ENCODE results near the gene SERPINA12. TPM values are rescaled to one million over a fixed set of nuclear protein-coding genes. Genes with fewer than 3 reads are reported as not detected.

The SERPINA12 gene
- total and polyA plus RNA-seq, 10 of the 15 experiments (the other 5 are each of a cell fraction or from before 2014, with no cell fraction given), result not detected

DNA sequence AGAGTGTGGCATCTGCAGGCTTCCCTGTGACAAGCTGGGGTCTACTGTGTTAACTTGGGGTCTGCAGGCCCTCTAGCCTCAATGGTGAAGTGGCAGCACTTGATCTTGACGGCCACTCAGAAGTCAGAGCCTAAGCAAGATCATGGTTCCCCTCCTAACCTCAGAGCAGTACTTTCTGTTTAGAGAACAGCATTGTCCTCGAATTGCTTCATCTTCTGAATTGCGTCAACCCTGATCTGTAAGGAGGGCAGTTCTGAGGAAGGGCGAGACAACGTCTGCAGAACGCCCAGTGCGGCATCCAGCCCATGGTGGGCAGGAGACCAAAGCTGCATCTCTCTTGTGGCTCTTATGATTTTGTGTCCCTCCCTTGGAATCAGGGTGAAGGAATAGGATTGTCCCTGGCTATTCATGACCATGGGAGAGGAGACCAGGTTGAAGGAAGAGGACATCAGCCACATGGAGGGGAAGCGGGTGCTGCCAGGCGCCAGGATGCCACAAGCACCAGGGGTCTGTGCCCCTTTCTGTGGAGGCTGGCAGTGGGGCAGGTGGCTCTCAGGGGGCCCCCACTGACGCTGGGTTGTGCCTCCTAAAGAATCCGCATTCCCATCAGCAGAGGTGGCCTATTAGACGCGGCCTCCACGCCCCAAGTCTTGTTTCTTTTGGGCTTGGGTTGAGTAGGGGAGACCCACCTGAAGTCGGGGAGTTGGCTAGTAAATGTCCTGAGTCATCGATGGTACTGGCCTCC is 35.4 kb downstream of the SERPINA12 start:
- CTCF ChIA-PET, result interaction anchor here (1.5 to 5.0 kb wide), 2 partner anchors 8 to 12 kb away, joined by 4 to 40 read pairs; no protein-coding TSS in a partner anchor
- Histone ChIP-seq H3K27me3 (replicated peaks in 1 of 2; ENCODE audit: control insufficient read depth in 2 of 2, insufficient read depth in 2 of 2, low read length in 1 of 2) (peaks cover 1 to 3% of the 10 kb centered on the region in 2 experiments; a peak in 1 of 4 replicates), H3K4me3 (no peak overlapping the region), H3K9ac (ENCODE audit: control insufficient read depth, insufficient read depth, low read length) (no peak overlapping the region), H4K20me1 (ENCODE audit: control insufficient read depth, insufficient read depth) (no peaks in the 10 kb centered on the region), H3K36me3 (ENCODE audit: control insufficient read depth in 2 of 2, insufficient read depth in 2 of 2, low read length in 1 of 2) (no peaks in the 10 kb centered on the region), H3K79me2 (ENCODE audit: control insufficient read depth, insufficient read depth, low read length) (no peaks in the 10 kb centered on the region), H3K9me3 (replicated peaks; ENCODE audit: control insufficient read depth, insufficient read depth, low read length) (no peaks in the 10 kb centered on the region; the same call in 2 of the 3 replicates), H3K4me2 (ENCODE audit: control insufficient read depth, insufficient read depth) (no peak overlapping the region), H3K4me1 (ENCODE audit: control insufficient read depth, insufficient read depth, low read length) (no peaks in the 10 kb centered on the region), H2AFZ (ENCODE audit: control insufficient read depth, low read depth, low read length) (no peak overlapping the region), H3K27ac (ENCODE audit: control insufficient read depth, insufficient read depth) (no peak overlapping the region)
- WGBS (ENCODE audit: insufficient coverage, insufficient replicate concordance, low lambda C conversion rate, missing lambda C conversion rate), result 23% methylated on average over 16 of the region's 16 CpGs
- POLR2A ChIA-PET, result interaction anchor here (0.6 kb wide), 1 partner anchor 915 kb away, joined by 3 read pairs; no protein-coding TSS in a partner anchor
- RAD21 ChIA-PET (ENCODE audit: unreplicated experiment), result no interaction called here
- in situ Hi-C loops (cut with MboI), result no loop called here
- SMC1A ChIA-PET (ENCODE audit: uncharacterized antibody, unreplicated experiment), result no interaction called here
- intact Hi-C loops (cut with micrococcal nuclease; ENCODE audit: unreplicated experiment), result no loop called here
- ATAC-seq (no peak), DNase-seq (ENCODE audit: low read depth, low spot score) (no peak), FAIRE-seq (no peak)
- no peak for TF ChIP-seq ATF7 (IDR thresholded peaks at IDR 0.05; ENCODE audit: low read depth)
- no peak for TF ChIP-seq SUPT20H (IDR thresholded peaks at IDR 0.05; ENCODE audit: borderline replicate concordance, control insufficient read depth, low read depth, low read length)
- TF ChIP-seq PML (IDR thresholded peaks at IDR 0.05; ENCODE audit: low read length), result no peak
- TF ChIP-seq BACH1 (IDR thresholded peaks at IDR 0.05; ENCODE audit: borderline replicate concordance), result no peak
- no peak for TF ChIP-seq RFX5 (IDR thresholded peaks at IDR 0.05; ENCODE audit: low read depth, low read length)
- no peak for TF ChIP-seq NR2F1 (conservative IDR thresholded peaks at IDR 0.05)
- TF ChIP-seq DPF2 (IDR thresholded peaks at IDR 0.05), result no peak
- no peak for TF ChIP-seq TCF12 (IDR thresholded peaks at IDR 0.05; ENCODE audit: low read depth, low read length)
- TF ChIP-seq, protein P1, sequence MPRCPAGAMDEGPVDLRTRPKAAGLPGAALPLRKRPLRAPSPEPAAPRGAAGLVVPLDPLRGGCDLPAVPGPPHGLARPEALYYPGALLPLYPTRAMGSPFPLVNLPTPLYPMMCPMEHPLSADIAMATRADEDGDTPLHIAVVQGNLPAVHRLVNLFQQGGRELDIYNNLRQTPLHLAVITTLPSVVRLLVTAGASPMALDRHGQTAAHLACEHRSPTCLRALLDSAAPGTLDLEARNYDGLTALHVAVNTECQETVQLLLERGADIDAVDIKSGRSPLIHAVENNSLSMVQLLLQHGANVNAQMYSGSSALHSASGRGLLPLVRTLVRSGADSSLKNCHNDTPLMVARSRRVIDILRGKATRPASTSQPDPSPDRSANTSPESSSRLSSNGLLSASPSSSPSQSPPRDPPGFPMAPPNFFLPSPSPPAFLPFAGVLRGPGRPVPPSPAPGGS (IDR thresholded peaks at IDR 0.05; ENCODE audit: borderline replicate concordance, insufficient read depth, low read depth, low read length, poor library complexity, severe bottlenecking), result no peak
- TF ChIP-seq SP1 (IDR thresholded peaks at IDR 0.05; ENCODE audit: low read depth, low read length), result no peak
- TF ChIP-seq, protein P2, sequence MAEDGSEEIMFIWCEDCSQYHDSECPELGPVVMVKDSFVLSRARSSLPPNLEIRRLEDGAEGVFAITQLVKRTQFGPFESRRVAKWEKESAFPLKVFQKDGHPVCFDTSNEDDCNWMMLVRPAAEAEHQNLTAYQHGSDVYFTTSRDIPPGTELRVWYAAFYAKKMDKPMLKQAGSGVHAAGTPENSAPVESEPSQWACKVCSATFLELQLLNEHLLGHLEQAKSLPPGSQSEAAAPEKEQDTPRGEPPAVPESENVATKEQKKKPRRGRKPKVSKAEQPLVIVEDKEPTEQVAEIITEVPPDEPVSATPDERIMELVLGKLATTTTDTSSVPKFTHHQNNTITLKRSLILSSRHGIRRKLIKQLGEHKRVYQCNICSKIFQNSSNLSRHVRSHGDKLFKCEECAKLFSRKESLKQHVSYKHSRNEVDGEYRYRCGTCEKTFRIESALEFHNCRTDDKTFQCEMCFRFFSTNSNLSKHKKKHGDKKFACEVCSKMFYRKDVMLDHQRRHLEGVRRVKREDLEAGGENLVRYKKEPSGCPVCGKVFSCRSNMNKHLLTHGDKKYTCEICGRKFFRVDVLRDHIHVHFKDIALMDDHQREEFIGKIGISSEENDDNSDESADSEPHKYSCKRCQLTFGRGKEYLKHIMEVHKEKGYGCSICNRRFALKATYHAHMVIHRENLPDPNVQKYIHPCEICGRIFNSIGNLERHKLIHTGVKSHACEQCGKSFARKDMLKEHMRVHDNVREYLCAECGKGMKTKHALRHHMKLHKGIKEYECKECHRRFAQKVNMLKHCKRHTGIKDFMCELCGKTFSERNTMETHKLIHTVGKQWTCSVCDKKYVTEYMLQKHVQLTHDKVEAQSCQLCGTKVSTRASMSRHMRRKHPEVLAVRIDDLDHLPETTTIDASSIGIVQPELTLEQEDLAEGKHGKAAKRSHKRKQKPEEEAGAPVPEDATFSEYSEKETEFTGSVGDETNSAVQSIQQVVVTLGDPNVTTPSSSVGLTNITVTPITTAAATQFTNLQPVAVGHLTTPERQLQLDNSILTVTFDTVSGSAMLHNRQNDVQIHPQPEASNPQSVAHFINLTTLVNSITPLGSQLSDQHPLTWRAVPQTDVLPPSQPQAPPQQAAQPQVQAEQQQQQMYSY (CRISPR knock-in tag; IDR thresholded peaks at IDR 0.05), result no peak
- TF ChIP-seq GATAD2B (conservative IDR thresholded peaks at IDR 0.05; ENCODE audit: low read depth), result no peak
- BruUV-seq (replicated peaks), result no TSS peak

Measured in GM12878 (cell line).